SU-DHL-6 (cell line): Measurements from ENCODE around the gene ZSCAN10.

Experiments
- EZH2phosphoT487 ChIP-seq: fragments of 200-600 bp; sonication (generic), shearing (Covaris generic); conservative IDR thresholded peaks from 2 replicates; pipeline ENCODE4 v1.6.1; 2018; ENCODE audit warnings: mild to moderate bottlenecking, antibody characterized with exemption, low read length, moderate library complexity, mixed read lengths
- TF ChIP-seq, protein P1 (sequence below): fragments of 200-600 bp; sonication (generic); IDR thresholded peaks from one replicate; pipeline ENCODE4 v1.5.1; 2017; ENCODE audit warnings: antibody characterized with exemption, mild to moderate bottlenecking, low read length, moderate library complexity; ENCODE audit not compliant: insufficient read depth, poor library complexity, severe bottlenecking

DNA sequence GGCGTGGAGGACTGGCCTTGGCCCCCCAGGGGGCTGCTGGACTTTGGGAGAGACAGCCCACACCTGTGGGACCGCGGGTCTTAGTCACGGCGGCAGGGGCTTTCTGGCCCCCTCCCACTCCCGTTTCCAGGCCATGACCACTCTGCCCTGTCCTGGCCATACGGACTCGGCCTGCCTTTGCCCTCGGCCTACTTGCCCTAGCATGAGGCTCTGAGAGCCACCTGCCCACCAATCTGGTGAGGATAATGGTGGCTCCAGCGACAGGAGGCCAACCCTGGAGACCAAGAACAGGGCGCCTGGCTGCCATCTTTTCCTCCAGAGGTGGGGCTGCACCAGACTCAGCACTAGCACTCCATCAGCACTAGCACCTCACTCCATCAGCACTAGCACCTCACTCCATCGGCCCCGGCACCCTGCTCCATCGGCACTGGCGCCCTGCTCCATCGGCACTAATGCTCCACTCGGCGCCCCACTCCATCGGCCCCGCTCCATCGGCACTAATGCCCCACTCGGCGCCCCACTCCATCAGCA, 42.8 kb upstream of the ZSCAN10 start:
- TF ChIP-seq, protein P1, sequence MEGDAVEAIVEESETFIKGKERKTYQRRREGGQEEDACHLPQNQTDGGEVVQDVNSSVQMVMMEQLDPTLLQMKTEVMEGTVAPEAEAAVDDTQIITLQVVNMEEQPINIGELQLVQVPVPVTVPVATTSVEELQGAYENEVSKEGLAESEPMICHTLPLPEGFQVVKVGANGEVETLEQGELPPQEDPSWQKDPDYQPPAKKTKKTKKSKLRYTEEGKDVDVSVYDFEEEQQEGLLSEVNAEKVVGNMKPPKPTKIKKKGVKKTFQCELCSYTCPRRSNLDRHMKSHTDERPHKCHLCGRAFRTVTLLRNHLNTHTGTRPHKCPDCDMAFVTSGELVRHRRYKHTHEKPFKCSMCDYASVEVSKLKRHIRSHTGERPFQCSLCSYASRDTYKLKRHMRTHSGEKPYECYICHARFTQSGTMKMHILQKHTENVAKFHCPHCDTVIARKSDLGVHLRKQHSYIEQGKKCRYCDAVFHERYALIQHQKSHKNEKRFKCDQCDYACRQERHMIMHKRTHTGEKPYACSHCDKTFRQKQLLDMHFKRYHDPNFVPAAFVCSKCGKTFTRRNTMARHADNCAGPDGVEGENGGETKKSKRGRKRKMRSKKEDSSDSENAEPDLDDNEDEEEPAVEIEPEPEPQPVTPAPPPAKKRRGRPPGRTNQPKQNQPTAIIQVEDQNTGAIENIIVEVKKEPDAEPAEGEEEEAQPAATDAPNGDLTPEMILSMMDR: no peak
- no peak for TF ChIP-seq EZH2phosphoT487
